Activated naive CD8-positive, alpha-beta T cell treated with anti-CD3 and anti-CD28 coated beads for 36 hours (primary cell): ENCODE data around the gene C3. TPM values are rescaled to one million over a fixed set of nuclear protein-coding genes. Genes with fewer than 3 reads are reported as not detected.

Experiments used
- DNase-seq: peaks from one replicate; pipeline ENCODE4 v3.0.0; 2021
- H3K27ac Mint-ChIP-seq: one replicate; pipeline ENCODE4 v1.8.0; 2022; ENCODE audit warnings: mild to moderate bottlenecking, moderate library complexity, mixed read lengths
- H3K27me3 Mint-ChIP-seq: one replicate; pipeline ENCODE4 v1.8.0; 2022; ENCODE audit warnings: mild to moderate bottlenecking, mixed read lengths
- H3K36me3 Mint-ChIP-seq: one replicate; pipeline ENCODE4 v1.8.0; 2021; ENCODE audit warnings: mild to moderate bottlenecking, mixed read lengths
- H3K4me1 Mint-ChIP-seq: one replicate; pipeline ENCODE4 v1.8.0; 2021; ENCODE audit warnings: mixed read lengths
- H3K4me3 Mint-ChIP-seq: one replicate; pipeline ENCODE4 v1.8.0; 2022; ENCODE audit warnings: mild to moderate bottlenecking, moderate library complexity, mixed read lengths
- H3K9me3 Mint-ChIP-seq: one replicate; pipeline ENCODE4 v1.8.0; 2022; ENCODE audit warnings: mixed read lengths
- total RNA-seq, 2 experiments: library from RNA; stranded (reverse); gene quantifications; one replicate each; pipeline ENCODE4 v1.2.3, GENCODE V29; 2021

Gene C3
- total RNA-seq, 2 experiments from 2014 or later: 0.22 to 0.64 TPM

GRCh38 chr19:6705931-6706632, 14.4 kb downstream of the C3 start:
- no peak for DNase-seq
- no peaks in the 10 kb centered on the region for H3K9me3 Mint-ChIP-seq
- H3K27ac Mint-ChIP-seq: no peak overlapping the region
- peaks cover 34% of the 10 kb centered on the region for H3K27me3 Mint-ChIP-seq
- H3K4me1 Mint-ChIP-seq: peaks cover 8% of the 10 kb centered on the region
- H3K4me3 Mint-ChIP-seq: no peak overlapping the region
- no peaks in the 10 kb centered on the region for H3K36me3 Mint-ChIP-seq

DNA sequence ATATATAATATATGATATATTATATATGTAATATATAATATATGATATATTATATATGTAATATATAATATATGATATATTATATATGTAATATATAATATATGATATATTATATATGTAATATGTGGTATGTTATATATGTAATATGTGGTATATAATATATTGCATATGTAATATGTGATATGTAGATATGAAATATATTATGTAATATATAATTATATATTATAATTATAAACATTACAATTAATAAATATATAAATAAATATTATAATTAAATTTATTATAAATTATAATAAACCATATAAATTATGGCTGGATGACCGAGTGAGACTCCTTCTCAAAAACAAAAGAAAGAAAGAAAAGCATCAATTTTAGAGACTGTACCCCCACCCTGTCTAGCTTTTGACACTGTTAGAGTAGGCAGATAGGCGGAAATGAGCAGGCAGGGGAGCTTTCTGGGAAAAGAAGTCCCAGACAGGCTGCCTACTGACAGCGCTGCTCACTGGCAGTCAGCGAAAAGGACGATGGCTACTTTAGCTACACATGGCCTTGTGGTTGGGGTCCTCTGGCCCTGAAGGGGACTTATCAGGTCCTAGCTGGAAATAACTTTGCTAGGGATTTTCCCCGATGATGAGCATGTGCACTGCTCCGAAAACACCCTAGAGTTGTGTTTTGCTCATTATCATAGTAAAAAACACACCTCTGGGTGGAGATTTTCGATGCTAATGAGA, 19.7 kb downstream of the C3 start:
- no peaks in the 10 kb centered on the region for H3K9me3 Mint-ChIP-seq
- no peak overlapping the region for H3K4me3 Mint-ChIP-seq
- H3K36me3 Mint-ChIP-seq: no peaks in the 10 kb centered on the region
- H3K4me1 Mint-ChIP-seq: peaks cover 3% of the 10 kb centered on the region
- DNase-seq: no peak
- H3K27me3 Mint-ChIP-seq: no peaks in the 10 kb centered on the region
- H3K27ac Mint-ChIP-seq: no peak overlapping the region

DNA sequence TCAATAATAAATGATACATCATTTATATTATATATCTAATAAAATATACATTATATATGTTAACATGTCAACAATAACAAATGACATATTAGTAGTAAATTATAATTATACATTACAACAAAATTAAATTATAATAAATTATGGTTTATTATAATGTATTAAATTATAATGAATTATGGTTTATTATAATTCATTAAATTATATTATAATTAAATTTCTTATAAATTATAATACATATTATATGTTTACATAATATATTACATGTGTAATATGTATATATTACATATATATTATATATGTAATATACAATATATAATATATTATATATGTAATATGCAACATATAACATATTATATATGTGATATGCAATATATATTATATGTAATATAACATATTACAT, 20.5 kb downstream of the C3 start:
- no peak overlapping the region for H3K4me3 Mint-ChIP-seq
- H3K27me3 Mint-ChIP-seq: no peaks in the 10 kb centered on the region
- no peak for DNase-seq
- H3K36me3 Mint-ChIP-seq: no peaks in the 10 kb centered on the region
- H3K4me1 Mint-ChIP-seq: peaks cover 3% of the 10 kb centered on the region
- H3K9me3 Mint-ChIP-seq: no peaks in the 10 kb centered on the region
- H3K27ac Mint-ChIP-seq: no peak overlapping the region

DNA sequence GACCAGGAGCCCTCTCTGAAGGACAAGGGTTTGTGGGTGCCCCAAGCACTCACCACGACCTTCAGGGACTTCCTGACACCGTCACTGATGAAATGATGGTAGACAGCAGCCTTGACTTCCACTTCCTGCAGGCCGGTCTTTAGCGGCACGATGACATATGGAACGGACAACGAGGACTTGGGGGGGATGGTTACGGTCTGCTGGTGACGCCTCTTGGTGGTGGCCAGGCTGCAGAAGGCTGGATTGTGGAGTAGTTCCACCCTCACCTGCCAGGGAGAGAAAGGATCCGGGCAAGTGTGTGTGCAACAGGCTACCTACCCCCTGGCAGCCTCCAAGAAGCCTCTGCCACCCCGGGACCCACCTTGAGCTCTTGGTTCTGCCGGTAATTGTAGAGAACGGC, 23.2 kb downstream of the C3 start:
- Mint-ChIP-seq H3K9me3 (no peaks in the 10 kb centered on the region), H3K4me1 (peaks cover 3% of the 10 kb centered on the region), H3K27ac (no peak overlapping the region), H3K27me3 (no peaks in the 10 kb centered on the region), H3K36me3 (no peaks in the 10 kb centered on the region), H3K4me3 (no peak overlapping the region)
- no peak for DNase-seq

DNA sequence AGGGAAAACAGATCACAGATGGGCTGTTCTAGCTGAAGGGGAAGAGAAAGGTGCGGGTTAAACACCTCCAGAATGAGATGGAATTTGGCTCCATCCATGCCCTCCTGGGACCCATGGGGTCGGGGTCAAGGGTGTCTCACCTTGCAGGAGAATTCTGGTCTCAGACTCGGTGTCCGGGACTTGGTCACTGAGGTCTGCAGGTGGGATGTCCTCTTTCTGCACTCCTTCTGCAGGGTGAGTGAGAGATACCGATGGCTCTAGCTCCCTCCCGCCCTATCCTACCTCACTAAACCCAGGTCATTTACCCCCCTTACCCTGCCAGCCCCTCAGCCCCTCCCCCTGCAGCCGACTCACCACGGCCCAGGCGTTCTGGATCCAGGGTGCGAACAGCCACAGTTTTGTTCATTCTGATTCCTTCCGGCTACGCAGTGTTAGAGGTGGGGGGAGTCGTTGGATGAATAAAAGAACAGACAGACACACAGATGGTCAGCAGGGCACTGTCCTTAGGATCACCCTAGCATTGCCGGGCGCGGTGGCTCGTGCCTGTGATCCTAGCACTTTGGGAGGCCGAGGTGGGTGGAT, 24.1 kb downstream of the C3 start:
- Mint-ChIP-seq H3K4me1 (peaks cover 3% of the 10 kb centered on the region), H3K27me3 (peaks cover under 1% of the 10 kb centered on the region), H3K9me3 (no peaks in the 10 kb centered on the region), H3K27ac (no peak overlapping the region), H3K4me3 (no peak overlapping the region), H3K36me3 (no peaks in the 10 kb centered on the region)
- no peak for DNase-seq

- H3K36me3 Mint-ChIP-seq: no peaks in the 10 kb centered on the region
- H3K27ac Mint-ChIP-seq: no peak overlapping the region
- peaks cover 3% of the 10 kb centered on the region for H3K4me1 Mint-ChIP-seq
- no peak overlapping the region for H3K4me3 Mint-ChIP-seq
- peak; percentile 24 for DNase-seq
- H3K27me3 Mint-ChIP-seq: peaks cover 4% of the 10 kb centered on the region
- no peaks in the 10 kb centered on the region for H3K9me3 Mint-ChIP-seq
These were observed 26.2 kb downstream of the C3 start for GRCh38 chr19:6694147-6694815.

DNA sequence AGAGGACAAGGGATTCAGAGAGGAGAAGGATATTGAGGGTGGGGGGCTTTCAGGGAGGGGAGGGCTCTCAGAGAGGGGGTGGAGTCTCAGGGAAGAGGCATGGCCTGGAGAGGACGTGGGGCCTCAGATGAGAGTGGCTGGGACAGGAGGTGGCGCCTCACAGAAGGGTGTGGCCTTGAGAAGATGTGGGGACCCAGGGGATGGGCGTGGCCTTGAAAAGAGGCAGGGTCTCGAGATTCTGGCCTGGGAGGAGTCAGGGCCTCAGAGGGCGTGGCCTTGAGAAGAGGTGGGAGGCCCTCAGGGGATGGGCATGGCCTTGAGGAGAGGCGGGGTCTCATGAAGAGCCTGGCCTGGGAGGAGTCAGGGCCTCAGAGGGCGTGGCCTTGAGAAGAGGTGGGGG, 26.8 kb downstream of the C3 start:
- no peak overlapping the region for H3K27ac Mint-ChIP-seq
- no peaks in the 10 kb centered on the region for H3K36me3 Mint-ChIP-seq
- peaks cover 3% of the 10 kb centered on the region for H3K9me3 Mint-ChIP-seq
- H3K4me1 Mint-ChIP-seq: peaks cover 3% of the 10 kb centered on the region
- H3K4me3 Mint-ChIP-seq: no peak overlapping the region
- H3K27me3 Mint-ChIP-seq: peaks cover 4% of the 10 kb centered on the region
- no peak for DNase-seq

DNA sequence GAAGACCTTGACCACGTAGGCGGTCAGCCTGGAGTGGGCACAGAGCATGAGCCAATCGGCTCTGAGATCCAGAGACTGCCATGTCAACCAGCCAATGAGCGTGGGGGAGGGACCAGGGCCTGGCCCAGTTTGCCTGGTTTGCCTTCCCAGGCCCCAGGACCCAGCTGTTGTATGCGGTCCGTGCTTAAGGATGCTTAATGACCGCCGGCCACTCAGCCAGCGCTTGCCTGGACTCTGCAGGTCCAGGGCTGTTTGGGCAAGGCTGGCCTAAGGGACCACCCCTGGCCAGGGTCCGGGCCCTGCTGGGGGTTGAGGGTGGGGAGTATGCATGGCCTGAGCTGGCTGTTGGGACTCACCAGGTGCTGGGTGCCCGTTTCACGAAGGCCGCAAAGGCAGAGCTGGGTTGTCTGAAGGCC, 27.4 kb downstream of the C3 start:
- Mint-ChIP-seq H3K4me3 (no peak overlapping the region), H3K27me3 (peaks cover 4% of the 10 kb centered on the region), H3K36me3 (no peaks in the 10 kb centered on the region), H3K9me3 (peaks cover 4% of the 10 kb centered on the region), H3K4me1 (peaks cover 3% of the 10 kb centered on the region), H3K27ac (no peak overlapping the region)
- DNase-seq: no peak

- Mint-ChIP-seq H3K4me3 (no peak overlapping the region), H3K27ac (no peak overlapping the region), H3K27me3 (peaks cover 4% of the 10 kb centered on the region), H3K36me3 (peaks cover 2% of the 10 kb centered on the region), H3K4me1 (no peaks in the 10 kb centered on the region), H3K9me3 (peaks cover 4% of the 10 kb centered on the region)
- DNase-seq: no peak
These were observed 28.4 kb downstream of the C3 start for GRCh38 chr19:6692027-6692426.

- H3K9me3 Mint-ChIP-seq: peaks cover 4% of the 10 kb centered on the region
These were observed 29.1 kb downstream of the C3 start for GRCh38 chr19:6691342-6691741.

GRCh38 chr19:6690160-6690885, 30.1 kb downstream of the C3 start:
- peaks cover 2% of the 10 kb centered on the region for H3K36me3 Mint-ChIP-seq
- H3K9me3 Mint-ChIP-seq: peaks cover 4% of the 10 kb centered on the region
- H3K4me1 Mint-ChIP-seq: no peaks in the 10 kb centered on the region
- DNase-seq: no peak
- peaks cover 4% of the 10 kb centered on the region for H3K27me3 Mint-ChIP-seq
- no peak overlapping the region for H3K4me3 Mint-ChIP-seq
- H3K27ac Mint-ChIP-seq: no peak overlapping the region

More at GRCh38 chr19:6691342-6691741, 29.1 kb downstream of the C3 start:
- Mint-ChIP-seq H3K36me3 (peaks cover 2% of the 10 kb centered on the region), H3K27ac (no peak overlapping the region), H3K27me3 (peaks cover 4% of the 10 kb centered on the region), H3K4me3 (no peak overlapping the region), H3K4me1 (no peaks in the 10 kb centered on the region)
- DNase-seq: no peak

DNA sequence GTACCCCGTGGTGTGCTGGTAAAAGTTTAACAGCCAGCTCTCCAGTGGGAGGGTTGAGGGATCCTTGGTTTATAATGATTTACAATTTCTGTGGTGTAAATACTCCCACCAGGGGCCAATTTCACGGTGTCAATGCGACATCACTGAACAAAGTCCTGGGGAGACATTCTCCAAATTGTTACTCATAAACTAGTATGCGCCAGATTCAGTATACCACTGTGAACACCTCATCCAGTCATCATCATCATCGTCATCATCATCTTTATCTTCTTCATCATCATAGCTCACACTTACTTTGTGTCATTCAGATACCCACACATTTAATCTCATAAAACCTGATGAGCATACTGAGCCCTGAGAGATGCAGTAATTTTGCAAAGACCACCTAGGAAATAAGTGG, 33.3 kb downstream of the C3 start:
- peaks cover 6% of the 10 kb centered on the region for H3K4me1 Mint-ChIP-seq
- peaks cover 2% of the 10 kb centered on the region for H3K36me3 Mint-ChIP-seq
- H3K27me3 Mint-ChIP-seq: peaks cover 4% of the 10 kb centered on the region
- H3K9me3 Mint-ChIP-seq: peaks cover 4% of the 10 kb centered on the region
- H3K27ac Mint-ChIP-seq: no peak overlapping the region
- DNase-seq: no peak
- no peak overlapping the region for H3K4me3 Mint-ChIP-seq

- peaks cover 9% of the 10 kb centered on the region for H3K27me3 Mint-ChIP-seq
- peaks cover 4% of the 10 kb centered on the region for H3K9me3 Mint-ChIP-seq
- peaks cover 6% of the 10 kb centered on the region for H3K4me1 Mint-ChIP-seq
- no peak overlapping the region for H3K4me3 Mint-ChIP-seq
- H3K36me3 Mint-ChIP-seq: peaks cover 2% of the 10 kb centered on the region
- DNase-seq: no peak
- no peak overlapping the region for H3K27ac Mint-ChIP-seq
These were observed 33.8 kb downstream of the C3 start for GRCh38 chr19:6686628-6686975.

- peaks cover 6% of the 10 kb centered on the region for H3K4me1 Mint-ChIP-seq
- peaks cover 2% of the 10 kb centered on the region for H3K36me3 Mint-ChIP-seq
- H3K4me3 Mint-ChIP-seq: no peak overlapping the region
- DNase-seq: no peak
- H3K27ac Mint-ChIP-seq: no peak overlapping the region
- H3K27me3 Mint-ChIP-seq: peaks cover 7% of the 10 kb centered on the region
- peaks cover 4% of the 10 kb centered on the region for H3K9me3 Mint-ChIP-seq
These were observed 34.4 kb downstream of the C3 start for GRCh38 chr19:6685962-6686627.
